Retinal pigment epithelial cell (primary cell): ENCODE results near the gene CDK14.

Experiments
- DNase-seq: peaks from one replicate; pipeline ENCODE4 v3.0.0-alpha.2; 2010; ENCODE audit warnings: low read depth
- H3K4me3 ChIP-seq: 2 replicates; pipeline ENCODE4 v1.5.1; 2011; ENCODE audit warnings: mild to moderate bottlenecking, low read length, control low read depth, moderate library complexity
- CTCF ChIP-seq: conservative IDR thresholded peaks from 2 replicates; pipeline ENCODE4 v1.5.1; 2011; ENCODE audit warnings: low read depth, low read length, control low read depth, inconsistent platforms

Gene CDK14

GRCh38 chr7:90701021-90701420, 104.9 kb downstream of the CDK14 start:
- H3K4me3 ChIP-seq: no peak overlapping the region
- DNase-seq: no peak
- TF ChIP-seq CTCF: no peak

- H3K4me3 ChIP-seq: no peak overlapping the region
- TF ChIP-seq CTCF: no peak
- no peak for DNase-seq
Observed at GRCh38 chr7:90701771-90702170, 105.7 kb downstream of the CDK14 start.

GRCh38 chr7:90705391-90706071, 109.4 kb downstream of the CDK14 start:
- no peak overlapping the region for H3K4me3 ChIP-seq
- no peak for TF ChIP-seq CTCF
- DNase-seq: no peak

GRCh38 chr7:90706072-90706716, 110.1 kb downstream of the CDK14 start:
- no peak overlapping the region for H3K4me3 ChIP-seq
- no peak for DNase-seq
- no peak for TF ChIP-seq CTCF

- H3K4me3 ChIP-seq: no peak overlapping the region
- no peak for DNase-seq
- peak; percentile 73 for TF ChIP-seq CTCF
Observed at GRCh38 chr7:90708841-90709317, 112.8 kb downstream of the CDK14 start.

- no peak for DNase-seq
- no peak overlapping the region for H3K4me3 ChIP-seq
- TF ChIP-seq CTCF: no peak
Observed at GRCh38 chr7:90709501-90710465, 113.7 kb downstream of the CDK14 start.
